Choroid plexus epithelial cell (primary cell): ENCODE measurements around the gene PADI3.
A peak's percentile ranks its signal among the peaks of the same experiment; 100 is the strongest.
"Not testable (repeated sequence)": the region's sequence is repeated elsewhere in the genome, so short reads cannot be mapped to it uniquely, and the experiment has no call there.

ENCODE experiments used
- DNase-seq: peaks from one replicate; pipeline ENCODE4 v3.0.0-alpha.2; 2010; ENCODE audit warnings: low read depth
- H3K4me3 ChIP-seq: 2 replicates; pipeline ENCODE4 v1.5.1; 2011; ENCODE audit warnings: low read depth, mild to moderate bottlenecking, control low read depth, low read length, moderate library complexity
- CTCF ChIP-seq: conservative IDR thresholded peaks from 2 replicates; pipeline ENCODE4 v1.5.1; 2011; ENCODE audit warnings: low read depth, mild to moderate bottlenecking, control low read depth, inconsistent platforms, low read length, moderate library complexity

PADI3 gene

GRCh38 chr1:17314491-17314971 lies 65.6 kb downstream of the PADI3 start:
- no peak for TF ChIP-seq CTCF
- peak; percentile 43 for DNase-seq
- H3K4me3 ChIP-seq: no peak overlapping the region

DNA sequence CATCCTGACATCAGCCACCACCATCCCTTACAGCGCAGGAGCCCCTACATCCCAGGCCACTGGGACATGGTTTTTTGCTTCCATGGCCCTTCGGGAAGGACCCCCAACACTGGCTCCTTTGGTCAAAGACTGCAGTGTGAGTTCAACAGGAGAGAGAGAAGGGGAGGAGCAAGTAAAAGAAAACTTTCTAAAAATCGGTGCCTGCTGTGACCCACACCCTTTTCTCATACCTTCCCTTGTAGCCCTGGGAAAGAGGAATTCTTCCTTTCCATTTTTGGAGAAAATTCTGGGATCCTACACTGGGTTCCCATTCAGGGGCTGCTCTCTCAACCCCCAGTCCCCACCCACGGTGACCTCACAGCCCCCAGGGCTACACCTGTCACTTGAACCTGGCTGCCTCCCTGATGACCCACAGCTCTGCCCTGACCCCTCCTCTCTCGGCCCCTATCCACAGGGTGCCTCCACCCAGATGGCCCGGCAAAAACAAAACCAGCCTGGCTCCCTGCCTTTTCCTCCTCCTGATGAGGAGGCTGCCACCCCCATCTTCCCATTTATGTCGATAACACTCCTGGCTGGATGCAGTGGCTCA lies 66.7 kb downstream of the PADI3 start:
- no peak for DNase-seq
- no peak overlapping the region for H3K4me3 ChIP-seq
- TF ChIP-seq CTCF: no peak

DNA sequence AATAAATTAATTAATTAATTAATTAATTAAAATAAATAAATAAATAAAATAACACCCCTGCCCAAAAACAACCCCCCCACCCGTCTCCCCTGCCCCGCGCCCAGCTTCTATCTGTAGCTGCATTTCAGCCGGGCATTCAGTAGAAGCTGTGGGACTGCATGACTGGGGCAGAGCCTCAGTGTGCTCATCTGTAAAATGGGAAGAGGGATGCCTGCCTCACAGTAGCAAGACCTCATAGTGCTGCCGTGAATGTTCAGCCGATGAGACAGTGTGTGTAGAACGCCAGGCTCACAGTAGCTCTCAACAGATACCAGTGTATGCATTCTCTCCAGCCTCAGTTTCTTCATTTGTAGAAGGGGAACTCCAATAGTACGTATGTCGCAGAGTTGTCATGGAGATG lies 67.8 kb downstream of the PADI3 start:
- H3K4me3 ChIP-seq: no peak overlapping the region
- DNase-seq: no peak
- TF ChIP-seq CTCF: no peak

- DNase-seq: no peak
These were observed 69.4 kb downstream of the PADI3 start for GRCh38 chr1:17318262-17318661.

GRCh38 chr1:17319561-17320350 lies 70.9 kb downstream of the PADI3 start:
- DNase-seq: no peak
- H3K4me3 ChIP-seq: no peak overlapping the region
- TF ChIP-seq CTCF: no peak

More at GRCh38 chr1:17318262-17318661, 69.4 kb downstream of the PADI3 start:
- no peak overlapping the region for H3K4me3 ChIP-seq
- no peak for TF ChIP-seq CTCF

DNA sequence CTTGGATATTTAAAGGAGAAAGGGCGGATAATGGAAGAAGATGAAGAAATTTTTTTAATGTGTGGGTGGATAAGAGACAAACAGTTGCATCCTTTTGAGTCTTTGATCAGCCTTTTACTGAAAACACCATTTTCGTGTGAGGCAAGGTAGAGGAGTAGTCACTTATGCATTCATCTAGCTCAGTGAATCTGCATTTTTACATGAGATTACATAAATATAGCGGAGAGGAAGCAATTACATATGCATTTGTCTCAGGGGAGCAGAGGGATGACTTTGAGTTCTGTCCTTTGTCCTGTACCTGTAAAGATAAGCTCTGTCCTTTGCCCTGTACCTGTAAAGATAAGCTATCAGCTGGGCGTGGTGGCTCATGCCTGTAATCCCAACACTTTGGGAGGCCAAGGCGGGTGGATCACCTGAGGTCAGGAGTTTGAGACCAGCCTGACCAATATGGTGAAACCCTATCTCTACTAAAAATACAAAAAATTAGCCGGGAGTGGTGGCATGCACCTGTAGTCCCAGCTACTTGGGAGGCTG lies 73.0 kb downstream of the PADI3 start:
- not testable (repeated sequence) for H3K4me3 ChIP-seq, DNase-seq

GRCh38 chr1:17328855-17329254 lies 80.0 kb downstream of the PADI3 start:
- no peak overlapping the region for H3K4me3 ChIP-seq
- no peak for DNase-seq
- TF ChIP-seq CTCF: no peak
